ENCODE results near the gene PPP2R1A.

DNA sequence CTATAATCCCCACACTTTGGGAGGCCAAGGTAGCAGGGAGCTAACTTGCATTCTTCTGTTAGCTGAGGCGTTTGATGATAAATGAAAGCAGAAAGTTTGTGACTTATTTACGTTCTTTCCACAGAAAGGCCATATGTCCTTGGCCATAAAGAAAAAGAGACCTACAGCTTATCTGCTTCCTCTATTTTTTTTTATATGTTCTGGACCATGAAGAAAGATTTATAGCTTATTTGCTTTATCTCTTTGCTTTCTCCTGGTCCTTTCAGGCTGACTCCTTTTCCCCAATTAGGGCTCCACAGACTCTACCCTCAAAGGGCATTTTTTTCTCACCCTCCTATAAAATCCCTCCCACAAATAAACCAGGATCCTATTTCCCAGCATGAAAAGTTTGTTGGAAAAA, 48.6 kb upstream of the PPP2R1A start:
- no peak for TF ChIP-seq POLR2A (IDR thresholded peaks at IDR 0.05)
- TF ChIP-seq, protein P1, sequence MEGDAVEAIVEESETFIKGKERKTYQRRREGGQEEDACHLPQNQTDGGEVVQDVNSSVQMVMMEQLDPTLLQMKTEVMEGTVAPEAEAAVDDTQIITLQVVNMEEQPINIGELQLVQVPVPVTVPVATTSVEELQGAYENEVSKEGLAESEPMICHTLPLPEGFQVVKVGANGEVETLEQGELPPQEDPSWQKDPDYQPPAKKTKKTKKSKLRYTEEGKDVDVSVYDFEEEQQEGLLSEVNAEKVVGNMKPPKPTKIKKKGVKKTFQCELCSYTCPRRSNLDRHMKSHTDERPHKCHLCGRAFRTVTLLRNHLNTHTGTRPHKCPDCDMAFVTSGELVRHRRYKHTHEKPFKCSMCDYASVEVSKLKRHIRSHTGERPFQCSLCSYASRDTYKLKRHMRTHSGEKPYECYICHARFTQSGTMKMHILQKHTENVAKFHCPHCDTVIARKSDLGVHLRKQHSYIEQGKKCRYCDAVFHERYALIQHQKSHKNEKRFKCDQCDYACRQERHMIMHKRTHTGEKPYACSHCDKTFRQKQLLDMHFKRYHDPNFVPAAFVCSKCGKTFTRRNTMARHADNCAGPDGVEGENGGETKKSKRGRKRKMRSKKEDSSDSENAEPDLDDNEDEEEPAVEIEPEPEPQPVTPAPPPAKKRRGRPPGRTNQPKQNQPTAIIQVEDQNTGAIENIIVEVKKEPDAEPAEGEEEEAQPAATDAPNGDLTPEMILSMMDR (IDR thresholded peaks at IDR 0.05) = no peak
